HEK293 (cell line): Measurements from ENCODE around the gene DPH2.

Experiments used
- GFI1B ChIP-seq: fragments of 450-650 bp; formaldehyde crosslinking; IDR thresholded peaks from 2 replicates; pipeline ENCODE4 v1.5.1; 2016; ENCODE audit warnings: missing biosample characterization, missing genetic modification characterization
- ZBTB44 ChIP-seq: fragments of 450-650 bp; IDR thresholded peaks from 2 replicates; pipeline ENCODE4 v1.5.1; 2018; ENCODE audit warnings: missing biosample characterization, mild to moderate bottlenecking, missing genetic modification characterization
- ZNF76 ChIP-seq: fragments of 450-650 bp; formaldehyde crosslinking; IDR thresholded peaks from 2 replicates; pipeline ENCODE4; 2016; ENCODE audit warnings: low read depth, missing biosample characterization, missing genetic modification characterization, borderline replicate concordance
- TF ChIP-seq, protein P1 (sequence below): fragments of 450-650 bp; formaldehyde crosslinking; IDR thresholded peaks from 2 replicates; pipeline ENCODE4 v1.5.1; 2016; ENCODE audit warnings: missing biosample characterization, missing genetic modification characterization

DNA sequence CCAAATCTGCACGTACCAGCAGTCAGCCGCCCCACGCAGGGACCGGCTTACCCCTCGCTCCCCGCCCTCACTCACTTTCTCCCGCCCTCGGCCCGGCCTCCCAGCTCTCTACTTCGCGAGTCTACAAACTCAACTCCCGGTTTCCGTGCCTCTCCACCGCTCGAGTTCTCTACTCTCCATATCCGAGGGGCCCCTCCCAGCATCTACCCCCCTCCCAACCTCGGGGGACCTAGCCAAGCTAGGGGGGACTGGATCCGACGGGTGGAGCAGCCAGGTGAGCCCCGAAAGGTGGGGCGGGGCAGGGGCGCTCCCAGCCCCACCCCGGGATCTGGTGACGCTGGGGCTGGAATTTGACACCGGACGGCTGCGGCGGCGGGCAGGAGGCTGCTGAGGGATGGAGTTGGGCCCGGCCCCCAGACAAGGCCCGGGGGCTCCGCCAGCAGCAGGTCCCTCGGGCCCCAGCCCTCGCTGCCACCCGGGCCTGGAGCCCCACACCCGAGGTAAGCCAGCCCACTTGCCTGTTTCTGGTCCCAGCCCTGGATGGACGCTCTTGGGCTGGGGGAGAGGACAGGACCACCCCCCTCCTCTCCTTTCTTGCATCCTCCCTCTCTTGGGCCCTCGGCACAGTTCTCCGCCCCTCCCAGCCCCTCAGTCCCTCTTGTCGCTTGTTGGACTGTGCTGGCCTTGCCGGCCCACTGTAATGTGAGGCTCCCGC, 36.3 kb upstream of the DPH2 start, which contains the start of gene ARTN:
- TF ChIP-seq GFI1B (tag by site-specific recombination) (no peak), ZNF76 (tag by site-specific recombination) (no peak), ZBTB44 (tag by site-specific recombination) (no peak)
- TF ChIP-seq, protein P1, sequence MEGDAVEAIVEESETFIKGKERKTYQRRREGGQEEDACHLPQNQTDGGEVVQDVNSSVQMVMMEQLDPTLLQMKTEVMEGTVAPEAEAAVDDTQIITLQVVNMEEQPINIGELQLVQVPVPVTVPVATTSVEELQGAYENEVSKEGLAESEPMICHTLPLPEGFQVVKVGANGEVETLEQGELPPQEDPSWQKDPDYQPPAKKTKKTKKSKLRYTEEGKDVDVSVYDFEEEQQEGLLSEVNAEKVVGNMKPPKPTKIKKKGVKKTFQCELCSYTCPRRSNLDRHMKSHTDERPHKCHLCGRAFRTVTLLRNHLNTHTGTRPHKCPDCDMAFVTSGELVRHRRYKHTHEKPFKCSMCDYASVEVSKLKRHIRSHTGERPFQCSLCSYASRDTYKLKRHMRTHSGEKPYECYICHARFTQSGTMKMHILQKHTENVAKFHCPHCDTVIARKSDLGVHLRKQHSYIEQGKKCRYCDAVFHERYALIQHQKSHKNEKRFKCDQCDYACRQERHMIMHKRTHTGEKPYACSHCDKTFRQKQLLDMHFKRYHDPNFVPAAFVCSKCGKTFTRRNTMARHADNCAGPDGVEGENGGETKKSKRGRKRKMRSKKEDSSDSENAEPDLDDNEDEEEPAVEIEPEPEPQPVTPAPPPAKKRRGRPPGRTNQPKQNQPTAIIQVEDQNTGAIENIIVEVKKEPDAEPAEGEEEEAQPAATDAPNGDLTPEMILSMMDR (tag by site-specific recombination) = no peak
